Measurements from ENCODE around the gene LRP1B. TPM values are rescaled to one million over a fixed set of nuclear protein-coding genes. Genes with fewer than 3 reads are reported as not detected.

Gene LRP1B
- polyA plus RNA-seq, 2 of the 4 experiments (the other 2 are of a cell fraction) = 0.03 TPM; not detected in 1

GRCh38 chr2:142139384-142139783 is 8.6 kb upstream of the LRP1B start:
- CTCF ChIA-PET = interaction anchor here (1.7 to 3.4 kb wide), 2 partner anchors 10 to 52 kb away, joined by 3 to 22 read pairs; partner anchors contain the start of gene LRP1B

GRCh38 chr2:142136571-142136970 is 5.8 kb upstream of the LRP1B start:
- DNase-seq (ENCODE audit: low read depth in 1 of 2, low spot score in 1 of 2) (no peak), FAIRE-seq (no peak), ATAC-seq (no peak)
- no peak overlapping the region for H3K4me3 ChIP-seq
- POLR2A ChIA-PET = no interaction called here
- H3K4me1 ChIP-seq = peaks cover 3% of the 10 kb centered on the region; the same call in 2 of the 3 replicates
- no peak overlapping the region for H3K4me2 ChIP-seq
- CTCF ChIA-PET = no interaction called here
- no peak overlapping the region for H3K27ac ChIP-seq
- TF ChIP-seq FOSB (CRISPR knock-in tag; IDR thresholded peaks at IDR 0.05) (no peak), CTCF (IDR thresholded peaks at IDR 0.05) (no peak), POLR2AphosphoS2 (conservative IDR thresholded peaks at IDR 0.05; ENCODE audit: low read length) (no peak)
- H3K9me3 ChIP-seq = no peaks in the 10 kb centered on the region

More at GRCh38 chr2:142139384-142139783, 8.6 kb upstream of the LRP1B start:
- ATAC-seq (no peak), DNase-seq (ENCODE audit: low read depth in 1 of 2, low spot score in 1 of 2) (no peak), FAIRE-seq (no peak)
- no peak overlapping the region for H3K4me3 ChIP-seq
- no peaks in the 10 kb centered on the region for H3K4me1 ChIP-seq
- no peak overlapping the region for H3K27ac ChIP-seq
- H3K9me3 ChIP-seq = no peaks in the 10 kb centered on the region
- no peak for TF ChIP-seq ZC3H11A (IDR thresholded peaks at IDR 0.05)
- TF ChIP-seq ESRRA (IDR thresholded peaks at IDR 0.05; ENCODE audit: borderline replicate concordance, low read length) = no peak
- TF ChIP-seq KDM5A (IDR thresholded peaks at IDR 0.05) = no peak
- TF ChIP-seq MAX (IDR thresholded peaks at IDR 0.05) = no peak
- no peak for TF ChIP-seq BHLHE40 (IDR thresholded peaks at IDR 0.05; ENCODE audit: low read depth, low read length)
- TF ChIP-seq PHF8 (IDR thresholded peaks at IDR 0.05; ENCODE audit: borderline replicate concordance, low read depth) = no peak
- no peak for TF ChIP-seq NFE2L2 (conservative IDR thresholded peaks at IDR 0.05; ENCODE audit: low read length)
- TF ChIP-seq RCOR1 (IDR thresholded peaks at IDR 0.05; ENCODE audit: low read depth, low read length) = no peak
- no peak for TF ChIP-seq HDAC2 (IDR thresholded peaks at IDR 0.05)
- TF ChIP-seq HEYL (CRISPR knock-in tag; IDR thresholded peaks at IDR 0.05) = no peak
- WGBS (ENCODE audit: missing lambda C conversion rate) = 35% methylated on average over 4 of the region's 4 CpGs
- no peak overlapping the region for H3K4me2 ChIP-seq
- POLR2A ChIA-PET = no interaction called here

- no peak overlapping the region for H3K27ac ChIP-seq
- CTCF ChIA-PET = no interaction called here
- DNase-seq (ENCODE audit: low read depth in 1 of 2, low spot score in 1 of 2) = no peak
- POLR2A ChIA-PET = no interaction called here
- FAIRE-seq = no peak
- no peak for ATAC-seq
- TF ChIP-seq ELK1 (IDR thresholded peaks at IDR 0.05; ENCODE audit: low read depth, low read length) (no peak), PHF8 (IDR thresholded peaks at IDR 0.05; ENCODE audit: borderline replicate concordance, low read depth) (no peak), NR3C1 (IDR thresholded peaks at IDR 0.05) (no peak), MAX (IDR thresholded peaks at IDR 0.05) (no peak), FOSB (CRISPR knock-in tag; IDR thresholded peaks at IDR 0.05) (no peak), RFX5 (IDR thresholded peaks at IDR 0.05) (no peak), JUN (IDR thresholded peaks at IDR 0.05) (no peak), HDAC2 (IDR thresholded peaks at IDR 0.05) (no peak), POLR2AphosphoS2 (conservative IDR thresholded peaks at IDR 0.05; ENCODE audit: low read length) (no peak), ZFP36 (IDR thresholded peaks at IDR 0.05; ENCODE audit: borderline replicate concordance, partially characterized antibody) (no peak), MAZ (IDR thresholded peaks at IDR 0.05; ENCODE audit: borderline replicate concordance, low read depth, low read length) (no peak), MAFK (IDR thresholded peaks at IDR 0.05; ENCODE audit: partially characterized antibody) (no peak), KDM1A (IDR thresholded peaks at IDR 0.05; ENCODE audit: low read depth) (no peak)
- peaks cover 7% of the 10 kb centered on the region; the same call in 2 of the 3 replicates for H3K4me1 ChIP-seq
- H3K4me3 ChIP-seq = no peak overlapping the region
- 78% methylated on average over 3 of the region's 3 CpGs for WGBS (ENCODE audit: missing lambda C conversion rate)
- H3K9me3 ChIP-seq = no peaks in the 10 kb centered on the region
- no peak overlapping the region for H3K4me2 ChIP-seq
Measured at GRCh38 chr2:142134911-142135310, 4.1 kb upstream of the LRP1B start.

Measured in A549 (cell line).